Trophoblast cell (in vitro differentiated cells and primary cell): ENCODE measurements around the gene SPOPL.

Experiments used
- DNase-seq, 2 donors: peaks; one replicate each; pipeline ENCODE4 v3.0.0-alpha.2; 2016
- H2AFZ ChIP-seq: 2 replicates; pipeline ENCODE4 v1.6.1; 2013; ENCODE audit warnings: low read length, moderate library complexity, mild to moderate bottlenecking; ENCODE audit not compliant: insufficient read depth, poor library complexity
- H2AK5ac ChIP-seq: 2 replicates; pipeline ENCODE4 v1.6.1; 2013; ENCODE audit warnings: mild to moderate bottlenecking, low read length
- H2BK120ac ChIP-seq: 2 replicates; pipeline ENCODE4 v1.6.1; 2013; ENCODE audit warnings: low read length, mild to moderate bottlenecking, moderate library complexity; ENCODE audit not compliant: insufficient read depth, poor library complexity
- H2BK12ac ChIP-seq: 2 replicates; pipeline ENCODE4 v1.6.1; 2013; ENCODE audit warnings: mild to moderate bottlenecking, low read length, moderate library complexity
- H2BK5ac ChIP-seq: 2 replicates; pipeline ENCODE4 v1.6.1; 2013; ENCODE audit warnings: low read length, low read depth, moderate library complexity, mild to moderate bottlenecking; ENCODE audit not compliant: poor library complexity
- H3K14ac ChIP-seq: 2 replicates; pipeline ENCODE4 v1.6.1; 2013; ENCODE audit warnings: mild to moderate bottlenecking, low read length
- H3K18ac ChIP-seq: 2 replicates; pipeline ENCODE4 v1.6.1; 2013; ENCODE audit warnings: mild to moderate bottlenecking, low read length
- H3K23ac ChIP-seq: 2 replicates; pipeline ENCODE4 v1.6.1; 2013; ENCODE audit warnings: low read length
- H3K27ac ChIP-seq: 2 replicates; pipeline ENCODE4 v1.5.1; 2013; ENCODE audit warnings: low read depth, mild to moderate bottlenecking, inconsistent platforms, low read length, moderate library complexity
- H3K27me3 ChIP-seq: 2 replicates; pipeline ENCODE4 v1.6.1; 2013; ENCODE audit warnings: inconsistent platforms, mild to moderate bottlenecking, low read length, moderate library complexity; ENCODE audit not compliant: insufficient read depth
- H3K36me3 ChIP-seq, 2 experiments: 1 replicate in 1 of 2; 2 replicates in 1 of 2; pipeline ENCODE4 v1.6.1; 2013; ENCODE audit warnings: low read length in 2 of 2, mild to moderate bottlenecking in 2 of 2, moderate library complexity in 1 of 2; ENCODE audit not compliant: insufficient read depth in 2 of 2, control insufficient read depth in 1 of 2
- H3K4ac ChIP-seq: 2 replicates; pipeline ENCODE4 v1.6.1; 2013; ENCODE audit warnings: low read depth, mild to moderate bottlenecking, low read length, moderate library complexity
- H3K4me1 ChIP-seq, 2 experiments: 1 replicate in 1 of 2; 2 replicates in 1 of 2; pipeline ENCODE4 v1.6.1; 2013; ENCODE audit warnings: low read length in 2 of 2, mild to moderate bottlenecking in 2 of 2, moderate library complexity in 1 of 2; ENCODE audit not compliant: insufficient read depth in 2 of 2, control insufficient read depth in 1 of 2
- H3K4me2 ChIP-seq: 2 replicates; pipeline ENCODE4 v1.6.1; 2013; ENCODE audit warnings: inconsistent platforms, mild to moderate bottlenecking, low read length, moderate library complexity
- H3K4me3 ChIP-seq: 2 replicates; pipeline ENCODE4 v1.5.1; 2013; ENCODE audit warnings: mild to moderate bottlenecking, low read depth, low read length, inconsistent platforms
- H3K79me1 ChIP-seq: one replicate; pipeline ENCODE4 v1.6.1; 2013; ENCODE audit warnings: low read length
- H3K79me2 ChIP-seq: 2 replicates; pipeline ENCODE4 v1.6.1; 2013; ENCODE audit warnings: low read length, mild to moderate bottlenecking; ENCODE audit not compliant: control insufficient read depth, insufficient read depth, poor library complexity
- H3K9ac ChIP-seq: 2 replicates; pipeline ENCODE4 v1.6.1; 2013; ENCODE audit warnings: mild to moderate bottlenecking, low read length
- H3K9me3 ChIP-seq: 2 replicates; pipeline ENCODE4 v1.6.1; 2013; ENCODE audit warnings: low read depth, mild to moderate bottlenecking, control low read depth, inconsistent platforms, low read length; ENCODE audit not compliant: insufficient read depth
- H4K12ac ChIP-seq: 2 replicates; pipeline ENCODE4 v1.6.1; 2013; ENCODE audit warnings: low read depth, mild to moderate bottlenecking, low read length, moderate library complexity
- H4K8ac ChIP-seq: 2 replicates; pipeline ENCODE4 v1.6.1; 2013; ENCODE audit warnings: low read depth, mild to moderate bottlenecking, low read length, moderate library complexity
- H4K91ac ChIP-seq: one replicate; pipeline ENCODE4 v1.6.1; 2013; ENCODE audit warnings: low read depth, mild to moderate bottlenecking, low read length, moderate library complexity
- WGBS: extraction: QIAGEN DNeasy Blood & Tissue Kit; methylation state at CpG from one replicate; pipeline ENCODE4 v1.1.7; 2013; ENCODE audit warnings: missing lambda C conversion rate; ENCODE audit not compliant: insufficient read length, insufficient coverage; ENCODE audit errors: extremely low coverage; 5-methylcytosine and 5-hydroxymethylcytosine counted together

The SPOPL gene

DNA sequence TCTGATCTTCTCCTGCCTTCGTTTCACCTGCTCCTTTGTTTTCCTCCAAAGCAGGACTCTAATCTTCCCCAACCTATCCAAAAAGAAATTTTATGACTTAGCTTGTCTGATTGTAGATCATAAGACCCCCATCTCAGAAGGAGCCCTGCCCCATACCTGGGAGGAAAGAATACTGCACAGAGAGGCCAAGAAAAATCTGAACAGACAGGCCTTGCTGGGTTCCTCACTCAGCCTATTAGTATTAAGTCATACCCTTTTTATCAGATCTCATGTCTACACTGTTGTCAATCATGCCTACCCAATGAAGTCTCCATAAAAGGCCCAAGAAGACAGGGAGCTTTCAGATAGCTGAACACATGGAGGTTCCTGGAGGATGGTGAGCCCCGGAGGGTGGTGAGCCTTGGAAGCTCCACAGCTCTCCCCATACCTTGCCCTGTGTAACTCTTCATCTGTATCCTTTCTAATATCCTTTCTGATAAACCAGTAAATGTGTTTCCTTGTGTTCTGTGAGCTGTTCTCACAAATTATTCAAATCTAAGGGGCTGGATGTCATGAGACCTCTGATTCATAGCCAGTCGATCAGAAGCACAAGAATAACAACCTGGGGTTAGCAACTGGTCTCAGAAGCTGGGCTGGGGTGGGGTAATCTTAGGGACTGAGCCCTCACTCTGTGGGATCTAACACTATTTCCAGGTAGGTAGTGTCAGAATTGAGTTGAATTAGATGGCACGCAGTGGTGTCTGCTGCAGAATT, 108.8 kb downstream of the SPOPL start:
- Histone ChIP-seq H3K27ac (no peak overlapping the region), H3K18ac (no peak overlapping the region), H4K91ac (no peak overlapping the region), H3K23ac (no peak overlapping the region), H4K8ac (no peak overlapping the region), H3K79me2 (no peaks in the 10 kb centered on the region), H2BK12ac (no peak overlapping the region), H3K9ac (no peak overlapping the region), H3K9me3 (no peaks in the 10 kb centered on the region), H3K36me3 (no peaks in the 10 kb centered on the region), H2AFZ (no peak overlapping the region), H3K27me3 (no peaks in the 10 kb centered on the region), H3K14ac (no peak overlapping the region), H3K79me1 (peaks cover 4% of the 10 kb centered on the region), H3K4me1 (peaks cover 5 to 6% of the 10 kb centered on the region in 2 experiments), H2BK5ac (no peak overlapping the region), H4K12ac (no peak overlapping the region), H3K4ac (no peak overlapping the region), H2AK5ac (no peak overlapping the region), H3K4me3 (no peak overlapping the region), H3K4me2 (no peak overlapping the region), H2BK120ac (no peak overlapping the region)
- no CpG with 5 or more reads among the region's 4 CpGs for WGBS
- DNase-seq = peak; percentile 59 to 76

DNA sequence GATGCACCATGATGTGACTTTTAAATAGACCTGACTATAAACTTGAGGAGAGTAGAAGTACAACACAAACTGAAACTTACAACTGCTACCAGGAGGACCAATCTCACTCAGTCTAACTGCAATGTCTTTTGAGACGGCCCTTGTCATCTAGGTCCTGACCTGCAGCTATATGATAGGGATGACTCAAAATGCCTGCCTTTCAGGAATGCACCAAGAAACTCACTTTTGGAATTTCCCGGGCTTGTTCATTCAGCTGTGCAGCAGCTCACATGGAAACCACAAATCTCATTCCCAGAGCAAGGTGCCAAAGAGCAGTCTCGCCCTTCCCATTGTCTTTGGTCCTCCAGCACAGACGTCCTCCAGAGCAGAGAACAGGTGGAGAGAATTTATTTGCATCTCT, 113.7 kb downstream of the SPOPL start:
- Histone ChIP-seq H2AFZ (no peak overlapping the region), H3K9ac (no peak overlapping the region), H3K23ac (no peak overlapping the region), H3K4me1 (peaks cover 6 to 7% of the 10 kb centered on the region in 2 experiments), H3K27me3 (no peaks in the 10 kb centered on the region), H3K79me1 (peaks cover 4% of the 10 kb centered on the region), H3K27ac (peak overlapping the region; percentile 26), H3K79me2 (no peaks in the 10 kb centered on the region), H2BK12ac (no peak overlapping the region), H4K12ac (no peak overlapping the region), H4K91ac (peak overlapping the region; percentile 53), H2BK120ac (peak overlapping the region; percentile 46), H3K14ac (no peak overlapping the region), H3K9me3 (no peaks in the 10 kb centered on the region), H2AK5ac (no peak overlapping the region), H4K8ac (no peak overlapping the region), H3K4me3 (no peak overlapping the region), H3K4me2 (no peak overlapping the region), H3K18ac (no peak overlapping the region), H3K4ac (no peak overlapping the region), H2BK5ac (peak overlapping the region; percentile 55), H3K36me3 (no peaks in the 10 kb centered on the region)
- DNase-seq = peak; percentile 82 to 96
- no CpG with 5 or more reads among the region's 4 CpGs for WGBS

DNA sequence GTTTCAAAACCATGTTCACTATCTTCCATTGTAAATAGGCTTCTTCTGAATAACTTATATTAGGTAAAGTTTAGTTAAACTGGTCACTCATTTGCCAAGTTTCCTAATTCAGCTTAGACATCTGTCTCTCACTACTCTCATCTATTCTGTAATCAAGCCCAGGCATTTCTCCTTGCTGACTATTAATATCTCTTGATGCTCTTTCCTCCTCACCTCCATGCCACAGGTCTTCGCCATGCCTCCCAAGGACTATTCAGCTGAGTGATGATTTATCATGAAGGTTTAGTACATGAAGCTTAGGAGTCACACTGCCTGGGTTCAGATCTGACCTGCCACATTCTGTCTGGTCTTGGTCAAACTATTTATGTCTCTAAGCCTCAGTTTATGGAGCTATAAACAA, 115.5 kb downstream of the SPOPL start:
- no peak for DNase-seq
- no peak overlapping the region for H2AK5ac ChIP-seq
- H3K23ac ChIP-seq = no peak overlapping the region
- H2BK12ac ChIP-seq = no peak overlapping the region
- peaks cover 9% of the 10 kb centered on the region in 2 experiments for H3K4me1 ChIP-seq
- no peak overlapping the region for H4K12ac ChIP-seq
- H3K4me2 ChIP-seq = no peak overlapping the region
- H3K27ac ChIP-seq = no peak overlapping the region
- peaks cover 4% of the 10 kb centered on the region for H3K79me1 ChIP-seq
- no peak overlapping the region for H2BK120ac ChIP-seq
- no peak overlapping the region for H3K18ac ChIP-seq
- H3K36me3 ChIP-seq = no peaks in the 10 kb centered on the region
- H2BK5ac ChIP-seq = no peak overlapping the region
- H3K4me3 ChIP-seq = no peak overlapping the region
- H3K9ac ChIP-seq = no peak overlapping the region
- no peaks in the 10 kb centered on the region for H3K27me3 ChIP-seq
- WGBS = no CpG with 5 or more reads among the region's 1 CpG
- H2AFZ ChIP-seq = no peak overlapping the region
- no peaks in the 10 kb centered on the region for H3K9me3 ChIP-seq
- no peaks in the 10 kb centered on the region for H3K79me2 ChIP-seq
- no peak overlapping the region for H4K91ac ChIP-seq
- H3K14ac ChIP-seq = no peak overlapping the region
- H4K8ac ChIP-seq = no peak overlapping the region
- no peak overlapping the region for H3K4ac ChIP-seq

DNA sequence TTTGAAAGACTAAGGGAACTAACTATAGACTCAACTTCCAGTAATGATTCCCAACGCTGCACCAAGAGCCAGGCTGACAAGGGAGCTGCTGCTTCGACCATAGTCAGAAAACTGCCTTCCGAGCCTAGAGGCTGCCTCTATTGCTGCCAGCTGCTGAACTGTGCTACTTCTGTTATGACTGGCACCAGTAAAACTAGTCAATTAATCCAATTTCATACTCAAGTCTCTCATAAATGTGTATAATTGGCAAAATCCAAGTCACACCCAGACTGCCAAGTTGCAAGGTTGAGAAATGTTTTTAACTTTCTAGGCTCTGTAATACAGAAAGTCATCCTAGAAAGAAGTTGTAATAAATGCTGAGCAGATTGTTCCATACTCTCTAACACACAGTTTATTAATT, 117.4 kb downstream of the SPOPL start:
- Histone ChIP-seq H4K8ac (no peak overlapping the region), H2AK5ac (no peak overlapping the region), H2AFZ (no peak overlapping the region), H3K4me2 (no peak overlapping the region), H3K27ac (no peak overlapping the region), H2BK12ac (no peak overlapping the region), H3K27me3 (no peaks in the 10 kb centered on the region), H3K9ac (no peak overlapping the region), H4K91ac (no peak overlapping the region), H3K4me3 (no peak overlapping the region), H2BK5ac (no peak overlapping the region), H3K14ac (no peak overlapping the region), H3K4ac (no peak overlapping the region), H3K79me2 (no peaks in the 10 kb centered on the region), H3K4me1 (peaks cover 9% of the 10 kb centered on the region in 2 experiments), H3K36me3 (no peaks in the 10 kb centered on the region), H3K79me1 (peaks cover 4% of the 10 kb centered on the region), H3K23ac (no peak overlapping the region), H2BK120ac (no peak overlapping the region), H3K18ac (no peak overlapping the region), H4K12ac (no peak overlapping the region), H3K9me3 (no peaks in the 10 kb centered on the region)
- no peak for DNase-seq
- no CpG with 5 or more reads among the region's 3 CpGs for WGBS
